ENCODE results near the gene HOXB7. TPM values are rescaled to one million over a fixed set of nuclear protein-coding genes. Genes with fewer than 3 reads are reported as not detected.
A peak's percentile ranks its signal among the peaks of the same experiment; 100 is the strongest.

HOXB7 gene
- total and polyA plus RNA-seq, 4 donors, result 0.08 to 0.31 (median 0.27) TPM

DNA sequence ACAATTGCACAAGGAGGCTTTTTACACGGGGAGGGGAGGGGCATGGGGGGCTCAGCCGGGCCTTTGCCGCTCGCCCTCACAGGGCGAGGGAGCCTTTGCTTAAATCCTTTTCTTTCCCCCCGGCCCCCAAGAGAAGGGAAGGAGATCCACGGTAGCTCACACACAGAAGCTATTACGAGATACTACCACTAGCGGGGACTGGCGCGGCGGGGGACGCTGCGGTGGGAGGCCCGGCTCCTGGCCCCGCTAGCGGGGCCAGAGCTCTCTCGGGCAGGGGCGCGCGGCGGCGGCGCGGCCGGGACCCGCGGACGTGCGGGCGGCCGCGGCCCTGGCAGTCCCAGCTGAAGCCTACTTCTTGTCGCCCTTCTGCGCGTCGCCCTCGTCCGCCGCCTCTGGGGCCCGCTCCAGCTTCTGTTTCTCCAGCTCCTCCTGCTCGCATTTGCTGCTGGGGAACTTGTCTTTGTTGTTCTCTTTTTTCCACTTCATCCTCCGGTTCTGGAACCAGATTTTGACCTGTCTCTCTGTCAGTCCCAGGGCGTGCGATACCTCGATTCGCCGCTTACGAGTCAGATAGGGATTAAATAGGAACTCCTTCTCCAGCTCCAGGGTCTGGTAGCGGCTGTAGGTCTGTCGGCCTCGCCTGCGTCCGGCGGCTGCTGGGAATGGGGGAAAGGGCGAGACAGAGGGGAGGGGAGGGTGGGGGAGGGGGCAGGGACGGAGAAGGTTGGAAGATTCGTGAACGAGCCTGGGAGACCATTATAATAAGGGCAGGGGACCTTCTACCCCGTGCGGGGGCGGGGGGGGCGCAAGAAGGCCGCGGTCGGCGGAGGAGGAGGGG lies 2.3 kb upstream of the HOXB7 start:
- TF ChIP-seq, protein P1, sequence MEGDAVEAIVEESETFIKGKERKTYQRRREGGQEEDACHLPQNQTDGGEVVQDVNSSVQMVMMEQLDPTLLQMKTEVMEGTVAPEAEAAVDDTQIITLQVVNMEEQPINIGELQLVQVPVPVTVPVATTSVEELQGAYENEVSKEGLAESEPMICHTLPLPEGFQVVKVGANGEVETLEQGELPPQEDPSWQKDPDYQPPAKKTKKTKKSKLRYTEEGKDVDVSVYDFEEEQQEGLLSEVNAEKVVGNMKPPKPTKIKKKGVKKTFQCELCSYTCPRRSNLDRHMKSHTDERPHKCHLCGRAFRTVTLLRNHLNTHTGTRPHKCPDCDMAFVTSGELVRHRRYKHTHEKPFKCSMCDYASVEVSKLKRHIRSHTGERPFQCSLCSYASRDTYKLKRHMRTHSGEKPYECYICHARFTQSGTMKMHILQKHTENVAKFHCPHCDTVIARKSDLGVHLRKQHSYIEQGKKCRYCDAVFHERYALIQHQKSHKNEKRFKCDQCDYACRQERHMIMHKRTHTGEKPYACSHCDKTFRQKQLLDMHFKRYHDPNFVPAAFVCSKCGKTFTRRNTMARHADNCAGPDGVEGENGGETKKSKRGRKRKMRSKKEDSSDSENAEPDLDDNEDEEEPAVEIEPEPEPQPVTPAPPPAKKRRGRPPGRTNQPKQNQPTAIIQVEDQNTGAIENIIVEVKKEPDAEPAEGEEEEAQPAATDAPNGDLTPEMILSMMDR (IDR thresholded peaks at IDR 0.05; ENCODE audit: low read depth, low read length, missing input control), result peak; percentile 6
- TF ChIP-seq, protein P2, sequence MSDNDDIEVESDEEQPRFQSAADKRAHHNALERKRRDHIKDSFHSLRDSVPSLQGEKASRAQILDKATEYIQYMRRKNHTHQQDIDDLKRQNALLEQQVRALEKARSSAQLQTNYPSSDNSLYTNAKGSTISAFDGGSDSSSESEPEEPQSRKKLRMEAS (IDR thresholded peaks at IDR 0.05), result no peak
- Histone ChIP-seq H3K4me1 (ENCODE audit: control insufficient read depth in 4 of 4, insufficient read depth in 4 of 4, low read length in 3 of 4) (peaks cover 0 to 26% (median 9%) of the 10 kb centered on the region in 4 donors), H3K27ac (ENCODE audit: low read depth in 1 of 2, low read length in 2 of 2) (no peak overlapping the region), H3K9me3 (ENCODE audit: control insufficient read depth in 4 of 4, low read length in 3 of 4) (no peaks in the 10 kb centered on the region), H3K9ac (ENCODE audit: low read depth in 1 of 2, low read length in 2 of 2) (no peak overlapping the region), H3K4me3 (ENCODE audit: low read depth in 1 of 3, low read length in 3 of 3) (peak overlapping the region in 1 of 3 donors; percentile 39), H3K27me3 (ENCODE audit: control insufficient read depth in 4 of 4, insufficient read depth in 4 of 4, low read length in 3 of 4) (peaks cover 11 to 30% (median 23%) of the 10 kb centered on the region in 4 donors), H3K36me3 (ENCODE audit: control insufficient read depth in 4 of 4, insufficient read depth in 3 of 4, low read depth in 1 of 4, low read length in 3 of 4) (no peaks in the 10 kb centered on the region)
- WGBS, result 4% methylated on average over 67 of the region's 67 CpGs
- DNase-seq (ENCODE audit: low spot score), result no peak

DNA sequence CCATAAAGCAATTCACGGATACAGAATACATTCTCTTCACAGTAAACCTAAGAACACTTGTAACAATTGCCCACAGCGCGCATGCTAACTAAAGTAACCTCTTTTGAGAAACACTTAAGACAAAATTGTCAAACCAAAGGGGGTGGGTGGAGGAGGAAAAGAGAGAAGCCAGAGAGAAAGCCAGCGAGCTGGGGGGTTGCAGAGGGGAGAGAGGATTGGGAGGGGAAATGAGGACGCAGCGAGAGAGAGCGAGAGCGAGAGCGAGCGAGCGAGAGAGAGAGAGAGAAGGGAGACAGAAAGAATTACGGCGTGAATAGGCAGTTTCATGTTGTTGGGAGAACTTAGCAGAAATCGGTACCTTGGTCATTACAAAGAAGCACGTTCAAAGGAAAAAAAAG lies 1.6 kb upstream of the HOXB7 start:
- H3K27me3 ChIP-seq (ENCODE audit: control insufficient read depth in 4 of 4, insufficient read depth in 4 of 4, low read length in 3 of 4), result peaks cover 11 to 26% (median 19%) of the 10 kb centered on the region in 4 donors
- H3K36me3 ChIP-seq (ENCODE audit: control insufficient read depth in 4 of 4, insufficient read depth in 3 of 4, low read depth in 1 of 4, low read length in 3 of 4), result no peaks in the 10 kb centered on the region
- no peaks in the 10 kb centered on the region for H3K9me3 ChIP-seq (ENCODE audit: control insufficient read depth in 4 of 4, low read length in 3 of 4)
- WGBS, result 3% methylated on average over 15 of the region's 15 CpGs
- H3K9ac ChIP-seq (ENCODE audit: low read depth in 1 of 2, low read length in 2 of 2), result no peak overlapping the region
- no peak for DNase-seq (ENCODE audit: low spot score)
- peak overlapping the region in 1 of 3 donors; percentile 39 for H3K4me3 ChIP-seq (ENCODE audit: low read depth in 1 of 3, low read length in 3 of 3)
- no peak overlapping the region for H3K27ac ChIP-seq (ENCODE audit: low read depth in 1 of 2, low read length in 2 of 2)
- peaks cover 0 to 20% (median 9%) of the 10 kb centered on the region in 4 donors for H3K4me1 ChIP-seq (ENCODE audit: control insufficient read depth in 4 of 4, insufficient read depth in 4 of 4, low read length in 3 of 4)
- TF ChIP-seq GABPA (IDR thresholded peaks at IDR 0.05 in 1 of 2, conservative IDR thresholded peaks at IDR 0.05 in 1 of 2) (no peak), YY1 (IDR thresholded peaks at IDR 0.05) (no peak), FOXA1 (IDR thresholded peaks at IDR 0.05) (no peak), RXRA (IDR thresholded peaks at IDR 0.05) (no peak), HNF4G (IDR thresholded peaks at IDR 0.05) (no peak)
- TF ChIP-seq, protein P3, sequence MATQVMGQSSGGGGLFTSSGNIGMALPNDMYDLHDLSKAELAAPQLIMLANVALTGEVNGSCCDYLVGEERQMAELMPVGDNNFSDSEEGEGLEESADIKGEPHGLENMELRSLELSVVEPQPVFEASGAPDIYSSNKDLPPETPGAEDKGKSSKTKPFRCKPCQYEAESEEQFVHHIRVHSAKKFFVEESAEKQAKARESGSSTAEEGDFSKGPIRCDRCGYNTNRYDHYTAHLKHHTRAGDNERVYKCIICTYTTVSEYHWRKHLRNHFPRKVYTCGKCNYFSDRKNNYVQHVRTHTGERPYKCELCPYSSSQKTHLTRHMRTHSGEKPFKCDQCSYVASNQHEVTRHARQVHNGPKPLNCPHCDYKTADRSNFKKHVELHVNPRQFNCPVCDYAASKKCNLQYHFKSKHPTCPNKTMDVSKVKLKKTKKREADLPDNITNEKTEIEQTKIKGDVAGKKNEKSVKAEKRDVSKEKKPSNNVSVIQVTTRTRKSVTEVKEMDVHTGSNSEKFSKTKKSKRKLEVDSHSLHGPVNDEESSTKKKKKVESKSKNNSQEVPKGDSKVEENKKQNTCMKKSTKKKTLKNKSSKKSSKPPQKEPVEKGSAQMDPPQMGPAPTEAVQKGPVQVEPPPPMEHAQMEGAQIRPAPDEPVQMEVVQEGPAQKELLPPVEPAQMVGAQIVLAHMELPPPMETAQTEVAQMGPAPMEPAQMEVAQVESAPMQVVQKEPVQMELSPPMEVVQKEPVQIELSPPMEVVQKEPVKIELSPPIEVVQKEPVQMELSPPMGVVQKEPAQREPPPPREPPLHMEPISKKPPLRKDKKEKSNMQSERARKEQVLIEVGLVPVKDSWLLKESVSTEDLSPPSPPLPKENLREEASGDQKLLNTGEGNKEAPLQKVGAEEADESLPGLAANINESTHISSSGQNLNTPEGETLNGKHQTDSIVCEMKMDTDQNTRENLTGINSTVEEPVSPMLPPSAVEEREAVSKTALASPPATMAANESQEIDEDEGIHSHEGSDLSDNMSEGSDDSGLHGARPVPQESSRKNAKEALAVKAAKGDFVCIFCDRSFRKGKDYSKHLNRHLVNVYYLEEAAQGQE (IDR thresholded peaks at IDR 0.05), result no peak

DNA sequence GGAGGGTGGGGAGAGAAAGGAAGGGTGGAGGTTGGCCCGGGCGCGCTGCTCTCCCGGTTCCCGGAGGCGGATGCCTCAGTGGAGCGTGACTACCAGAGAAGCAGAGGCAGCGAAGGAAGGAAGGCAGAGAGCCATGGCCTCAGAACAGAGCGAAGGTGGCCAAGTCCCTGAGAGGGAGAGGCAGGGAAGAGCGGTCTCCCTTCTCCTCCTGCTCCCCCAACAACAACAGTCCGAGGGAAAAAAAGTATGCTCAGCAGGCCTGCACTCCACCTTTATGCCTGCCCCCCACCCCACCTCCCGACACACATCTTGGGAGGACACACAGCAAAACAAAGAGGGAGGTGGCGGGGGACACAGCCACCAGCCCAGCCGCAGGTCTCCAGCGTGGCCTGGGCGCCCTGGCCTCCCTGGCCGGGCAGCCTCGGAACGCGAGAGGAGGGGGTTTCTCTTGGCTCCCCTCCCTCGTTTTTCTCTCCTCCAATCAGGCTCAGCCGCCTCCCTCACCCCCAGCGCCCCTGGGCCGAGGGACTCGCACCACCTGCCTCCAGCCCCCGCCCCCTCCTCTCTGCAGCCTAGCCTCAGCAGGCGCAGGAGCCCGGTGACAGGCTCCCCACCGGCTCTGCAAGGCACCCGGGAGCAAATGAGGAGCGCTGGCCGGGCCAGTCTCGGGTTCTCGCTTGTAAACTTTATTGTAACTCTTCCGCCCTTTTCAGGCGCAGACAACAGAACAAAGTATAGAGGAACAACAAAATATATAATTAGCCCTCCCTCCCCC lies 1.1 kb upstream of the HOXB7 start:
- Histone ChIP-seq H3K9me3 (ENCODE audit: control insufficient read depth in 4 of 4, low read length in 3 of 4) (no peaks in the 10 kb centered on the region), H3K4me1 (ENCODE audit: control insufficient read depth in 4 of 4, insufficient read depth in 4 of 4, low read length in 3 of 4) (peaks cover 0 to 20% (median 9%) of the 10 kb centered on the region in 4 donors), H3K4me3 (ENCODE audit: low read depth in 1 of 3, low read length in 3 of 3) (no peak overlapping the region), H3K27ac (ENCODE audit: low read depth in 1 of 2, low read length in 2 of 2) (no peak overlapping the region), H3K9ac (ENCODE audit: low read depth in 1 of 2, low read length in 2 of 2) (no peak overlapping the region), H3K36me3 (ENCODE audit: control insufficient read depth in 4 of 4, insufficient read depth in 3 of 4, low read depth in 1 of 4, low read length in 3 of 4) (no peaks in the 10 kb centered on the region), H3K27me3 (ENCODE audit: control insufficient read depth in 4 of 4, insufficient read depth in 4 of 4, low read length in 3 of 4) (peaks cover 11 to 30% (median 16%) of the 10 kb centered on the region in 4 donors)
- WGBS, result 6% methylated on average over 36 of the region's 36 CpGs
- no peak for DNase-seq (ENCODE audit: low spot score)
- TF ChIP-seq HNF4A (conservative IDR thresholded peaks at IDR 0.05) (no peak), JUND (IDR thresholded peaks at IDR 0.05) (no peak), RAD21 (IDR thresholded peaks at IDR 0.05) (no peak), SP1 (IDR thresholded peaks at IDR 0.05) (no peak), FOXA2 (IDR thresholded peaks at IDR 0.05) (no peak)
- TF ChIP-seq, protein P1 (IDR thresholded peaks at IDR 0.05; ENCODE audit: low read depth, low read length, missing input control), result no peak
- TF ChIP-seq, protein P4, sequence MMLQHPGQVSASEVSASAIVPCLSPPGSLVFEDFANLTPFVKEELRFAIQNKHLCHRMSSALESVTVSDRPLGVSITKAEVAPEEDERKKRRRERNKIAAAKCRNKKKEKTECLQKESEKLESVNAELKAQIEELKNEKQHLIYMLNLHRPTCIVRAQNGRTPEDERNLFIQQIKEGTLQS (IDR thresholded peaks at IDR 0.05), result no peak

Data from liver (tissue), 9 donors.